Measurements from ENCODE around the gene TBR1.

DNA sequence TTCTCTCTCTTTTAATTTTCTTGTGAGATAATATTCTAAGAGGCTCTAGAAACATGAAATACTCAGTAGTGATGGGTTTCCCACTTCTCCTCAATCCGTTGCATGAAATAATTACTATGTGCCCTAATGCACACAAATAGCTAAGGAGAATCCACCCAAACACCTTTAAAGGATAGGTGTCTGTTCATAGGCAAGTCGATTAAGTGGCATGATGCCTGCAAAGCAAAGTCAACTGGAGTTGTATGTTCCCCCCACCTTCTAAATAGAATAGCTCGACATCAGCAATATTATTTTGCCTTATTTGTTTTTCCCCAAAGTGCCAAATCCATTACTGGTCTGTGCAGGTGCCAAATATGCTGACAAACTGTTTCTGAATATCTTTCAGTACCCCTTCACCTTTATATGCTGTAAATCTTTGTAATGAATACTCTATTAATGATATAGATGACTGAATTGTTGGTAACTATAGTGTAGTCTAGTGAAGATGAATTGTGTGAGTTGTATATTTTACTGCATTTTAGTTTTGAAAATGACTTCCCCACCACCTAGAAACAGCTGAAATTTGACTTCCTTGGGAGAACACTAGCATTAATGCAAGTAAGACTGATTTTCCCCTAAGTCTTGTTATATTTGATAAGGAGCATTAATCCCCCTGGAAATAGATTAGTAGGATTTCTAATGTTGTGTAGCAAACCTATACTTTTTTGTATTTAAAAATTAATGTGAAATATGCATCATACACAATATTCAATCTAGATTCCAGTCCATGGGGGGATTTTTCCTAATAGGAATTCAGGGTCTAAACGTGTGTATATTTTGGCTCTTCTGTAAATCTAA lies 9.0 kb downstream of the TBR1 start:
- TF ChIP-seq POLR2A (IDR thresholded peaks at IDR 0.05; ENCODE audit: low read length) = no peak
- no peak for TF ChIP-seq GATA1 (IDR thresholded peaks at IDR 0.05; ENCODE audit: low read depth, low read length)
